Vagina (tissue), 2 donors: Measurements from ENCODE around the gene RNF113B. TPM values are rescaled to one million over a fixed set of nuclear protein-coding genes. Genes with fewer than 3 reads are reported as not detected.
A peak's percentile ranks its signal among the peaks of the same experiment; 100 is the strongest.

Source experiments
- DNase-seq, 2 donors: peaks; one replicate each; pipeline ENCODE4 v3.0.0-alpha.2; 2017; ENCODE audit errors: extremely low spot score in 2 of 2
- H3K27ac ChIP-seq: fragments of 200-600 bp; sonication (generic); one replicate; pipeline ENCODE4 v1.5.1; 2019
- H3K27me3 ChIP-seq: fragments of 200-600 bp; sonication (generic); one replicate; pipeline ENCODE4 v1.5.1; 2019
- H3K36me3 ChIP-seq, 2 donors: fragments of 200-600 bp; sonication (generic); one replicate each; pipeline ENCODE4 v1.5.1; 2017 to 2019
- H3K4me1 ChIP-seq: fragments of 200-600 bp; sonication (generic); one replicate; pipeline ENCODE4 v1.5.1; 2019
- H3K4me3 ChIP-seq, 2 donors: fragments of 200-600 bp; sonication (generic); 1 replicate in 1 of 2; 2 replicates in 1 of 2; pipeline ENCODE4 v1.5.1; 2016 to 2019
- H3K9me3 ChIP-seq: fragments of 200-600 bp; sonication (generic); one replicate; pipeline ENCODE4 v1.5.1; 2019
- POLR2A ChIP-seq, 2 donors: fragments of 450-650 bp; IDR thresholded peaks; one replicate each; pipeline ENCODE4 v1.6.1; 2017; ENCODE audit warnings: antibody characterized with exemption in 2 of 2, mild to moderate bottlenecking in 2 of 2, moderate library complexity in 2 of 2
- POLR2AphosphoS5 ChIP-seq, 2 donors: sonication (generic); formaldehyde crosslinking; IDR thresholded peaks; one replicate each; pipeline ENCODE4 v1.9.0; 2017; ENCODE audit warnings: antibody characterized with exemption in 2 of 2, mild to moderate bottlenecking in 2 of 2, low read depth in 1 of 2; ENCODE audit not compliant: insufficient read depth in 1 of 2
- intact Hi-C: fragments of 100-400 bp; cut with DNase I; formaldehyde crosslinking; loops from one replicate; pipeline ENCODE4 v1.15.1; 2023
- total RNA-seq: library from RNA; depleted of rRNA; stranded (reverse); fragments of >200 nt; gene quantifications from one replicate; pipeline ENCODE4 v1.2.3, GENCODE V29; 2016
- TF ChIP-seq, protein P1 (sequence below), 3 experiments: fragments of 450-650 bp in 2 of 3; fragments of 200-600 bp in 1 of 3; sonication (generic) in 1 of 3; IDR thresholded peaks; one replicate each; pipeline ENCODE4 v1.5.1; 2017 to 2019; ENCODE audit warnings: antibody characterized with exemption in 3 of 3, mild to moderate bottlenecking in 2 of 3, moderate library complexity in 2 of 3

Gene RNF113B
- total RNA-seq, 1 donor from 2014 or later, result not detected

DNA sequence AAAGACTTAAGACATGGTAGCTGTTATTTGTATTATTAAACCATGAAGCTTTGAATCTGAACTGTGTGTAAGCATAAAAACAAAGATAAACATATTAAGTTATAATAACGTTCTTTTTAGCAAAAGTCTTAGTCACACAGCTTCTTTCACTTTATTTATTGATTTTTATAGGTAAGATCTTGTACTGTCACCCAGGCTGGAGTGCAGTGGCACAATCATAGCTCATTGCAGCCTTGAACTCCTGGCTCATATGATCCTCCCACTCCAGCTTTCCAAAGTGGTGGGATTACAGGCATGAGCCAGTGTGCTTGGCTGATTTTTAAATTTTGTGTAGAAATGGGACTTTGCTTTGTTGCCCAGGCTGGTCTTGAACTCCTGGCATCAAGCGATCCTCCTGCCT, 20.8 kb downstream of the RNF113B start:
- no peak for TF ChIP-seq POLR2A (IDR thresholded peaks at IDR 0.05)
- TF ChIP-seq, protein P1, sequence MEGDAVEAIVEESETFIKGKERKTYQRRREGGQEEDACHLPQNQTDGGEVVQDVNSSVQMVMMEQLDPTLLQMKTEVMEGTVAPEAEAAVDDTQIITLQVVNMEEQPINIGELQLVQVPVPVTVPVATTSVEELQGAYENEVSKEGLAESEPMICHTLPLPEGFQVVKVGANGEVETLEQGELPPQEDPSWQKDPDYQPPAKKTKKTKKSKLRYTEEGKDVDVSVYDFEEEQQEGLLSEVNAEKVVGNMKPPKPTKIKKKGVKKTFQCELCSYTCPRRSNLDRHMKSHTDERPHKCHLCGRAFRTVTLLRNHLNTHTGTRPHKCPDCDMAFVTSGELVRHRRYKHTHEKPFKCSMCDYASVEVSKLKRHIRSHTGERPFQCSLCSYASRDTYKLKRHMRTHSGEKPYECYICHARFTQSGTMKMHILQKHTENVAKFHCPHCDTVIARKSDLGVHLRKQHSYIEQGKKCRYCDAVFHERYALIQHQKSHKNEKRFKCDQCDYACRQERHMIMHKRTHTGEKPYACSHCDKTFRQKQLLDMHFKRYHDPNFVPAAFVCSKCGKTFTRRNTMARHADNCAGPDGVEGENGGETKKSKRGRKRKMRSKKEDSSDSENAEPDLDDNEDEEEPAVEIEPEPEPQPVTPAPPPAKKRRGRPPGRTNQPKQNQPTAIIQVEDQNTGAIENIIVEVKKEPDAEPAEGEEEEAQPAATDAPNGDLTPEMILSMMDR (IDR thresholded peaks at IDR 0.05), result no peak
- no peak for TF ChIP-seq POLR2AphosphoS5 (IDR thresholded peaks at IDR 0.05; ENCODE audit: insufficient read depth in 1 of 2, low read depth in 1 of 2)
- no peaks in the 10 kb centered on the region for H3K27me3 ChIP-seq
- no peak for DNase-seq
- peaks cover 17% of the 10 kb centered on the region for H3K4me1 ChIP-seq
- no peaks in the 10 kb centered on the region for H3K36me3 ChIP-seq
- H3K27ac ChIP-seq, result no peak overlapping the region
- no peaks in the 10 kb centered on the region for H3K9me3 ChIP-seq
- H3K4me3 ChIP-seq, result no peak overlapping the region
- intact Hi-C loops, result no loop called here

DNA sequence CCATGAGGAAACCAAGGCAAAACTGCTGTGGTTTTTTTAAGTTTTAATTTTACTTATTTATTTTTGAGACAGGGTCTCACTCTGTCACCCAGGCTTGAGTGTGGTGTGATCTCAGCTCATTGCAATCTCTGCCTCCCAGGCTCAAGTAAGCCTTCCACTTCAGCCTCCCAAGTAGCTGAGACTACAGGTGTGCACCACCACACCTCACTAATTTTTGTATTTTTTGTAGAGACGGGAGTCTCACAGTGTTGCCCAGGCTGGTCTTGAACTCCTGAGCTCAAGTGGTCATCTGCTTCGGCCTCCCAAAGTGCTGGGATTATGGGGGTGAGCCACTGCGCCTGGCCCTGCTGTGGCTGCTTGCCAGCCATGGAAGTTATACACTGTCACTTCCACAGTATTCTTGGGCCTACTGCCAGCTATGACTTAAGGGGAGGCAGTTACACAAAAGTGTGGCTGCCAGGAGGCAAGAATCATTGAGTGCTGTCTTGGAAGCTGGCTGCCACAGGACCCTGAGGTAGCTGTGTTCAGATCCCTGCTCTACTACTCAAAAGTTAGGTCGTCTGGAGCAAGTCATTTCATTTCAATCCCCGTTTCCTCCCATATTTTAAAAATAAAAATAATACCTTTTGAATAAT, 21.5 kb downstream of the RNF113B start:
- TF ChIP-seq, protein P1 (IDR thresholded peaks at IDR 0.05), result no peak
- TF ChIP-seq POLR2AphosphoS5 (IDR thresholded peaks at IDR 0.05; ENCODE audit: insufficient read depth in 1 of 2, low read depth in 1 of 2) (no peak), POLR2A (IDR thresholded peaks at IDR 0.05) (no peak)
- H3K4me3 ChIP-seq, result no peak overlapping the region
- H3K27me3 ChIP-seq, result no peaks in the 10 kb centered on the region
- no peak for DNase-seq
- intact Hi-C loops, result no loop called here
- no peak overlapping the region for H3K27ac ChIP-seq
- H3K9me3 ChIP-seq, result no peaks in the 10 kb centered on the region
- H3K36me3 ChIP-seq, result no peaks in the 10 kb centered on the region
- peaks cover 17% of the 10 kb centered on the region for H3K4me1 ChIP-seq

DNA sequence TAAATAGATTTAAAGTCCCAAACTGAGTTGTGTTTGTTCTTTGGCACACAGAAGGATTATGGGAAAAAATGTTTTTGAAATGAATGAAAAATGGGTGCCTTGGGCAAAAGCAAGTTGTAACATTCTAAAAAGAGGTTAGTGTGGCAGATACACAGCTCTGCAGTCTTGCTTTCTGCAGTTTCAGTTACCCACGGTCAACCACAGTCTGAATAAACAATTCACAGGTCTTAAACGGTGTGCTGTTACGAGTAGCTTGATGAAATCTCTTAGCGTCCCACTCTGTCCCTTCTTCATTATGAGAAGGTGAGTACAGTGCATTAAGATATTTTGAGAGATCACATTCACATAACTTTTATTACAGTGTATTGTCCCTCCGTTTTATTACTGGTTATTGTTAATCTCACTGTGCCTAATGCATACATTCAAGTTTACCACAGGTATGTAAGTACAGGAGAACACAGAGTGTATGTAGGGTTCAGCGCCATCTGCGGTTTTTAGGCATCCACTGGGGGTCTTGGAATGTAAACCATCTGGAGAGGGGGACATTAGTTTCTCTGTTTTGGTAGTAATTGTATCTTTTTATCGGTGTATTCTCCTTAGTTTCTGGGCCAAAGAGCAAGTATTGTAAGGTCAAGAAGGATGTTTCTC, 26.1 kb downstream of the RNF113B start:
- no peak for DNase-seq
- intact Hi-C loops, result no loop called here
- Histone ChIP-seq H3K27me3 (no peaks in the 10 kb centered on the region), H3K27ac (no peak overlapping the region), H3K4me3 (no peak overlapping the region), H3K36me3 (no peaks in the 10 kb centered on the region), H3K4me1 (peaks cover 4% of the 10 kb centered on the region), H3K9me3 (no peaks in the 10 kb centered on the region)
- TF ChIP-seq POLR2AphosphoS5 (IDR thresholded peaks at IDR 0.05; ENCODE audit: insufficient read depth in 1 of 2, low read depth in 1 of 2) (no peak), POLR2A (IDR thresholded peaks at IDR 0.05) (no peak)
- TF ChIP-seq, protein P1 (IDR thresholded peaks at IDR 0.05), result no peak

DNA sequence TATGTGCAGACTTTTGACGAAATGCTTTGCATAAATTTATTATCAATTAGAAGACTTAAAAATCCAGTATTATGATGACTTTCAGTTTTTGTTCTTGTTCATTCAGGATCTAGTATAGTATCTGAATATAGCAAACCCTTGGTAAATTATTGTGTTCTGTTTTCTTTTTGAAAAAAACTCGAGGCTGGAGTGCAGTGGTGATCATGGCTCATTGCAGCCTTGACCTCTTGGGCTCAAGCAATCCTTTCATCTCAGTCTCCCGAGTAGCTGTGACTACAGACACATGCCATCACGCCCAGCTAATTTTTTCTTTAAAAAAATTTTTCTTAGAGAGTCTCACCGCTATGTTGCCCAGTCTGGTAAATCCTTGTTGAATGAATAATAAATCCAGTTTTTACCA, 29.5 kb downstream of the RNF113B start:
- Histone ChIP-seq H3K36me3 (no peaks in the 10 kb centered on the region), H3K9me3 (no peaks in the 10 kb centered on the region), H3K4me3 (no peak overlapping the region), H3K27ac (no peak overlapping the region), H3K4me1 (peaks cover 16% of the 10 kb centered on the region), H3K27me3 (no peaks in the 10 kb centered on the region)
- intact Hi-C loops, result loop anchor here (10.0 kb wide), 1 partner anchor 297 kb away; no protein-coding TSS in a partner anchor
- no peak for DNase-seq
- TF ChIP-seq POLR2A (IDR thresholded peaks at IDR 0.05), result no peak
- no peak for TF ChIP-seq POLR2AphosphoS5 (IDR thresholded peaks at IDR 0.05; ENCODE audit: insufficient read depth in 1 of 2, low read depth in 1 of 2)
- TF ChIP-seq, protein P1 (IDR thresholded peaks at IDR 0.05), result no peak

DNA sequence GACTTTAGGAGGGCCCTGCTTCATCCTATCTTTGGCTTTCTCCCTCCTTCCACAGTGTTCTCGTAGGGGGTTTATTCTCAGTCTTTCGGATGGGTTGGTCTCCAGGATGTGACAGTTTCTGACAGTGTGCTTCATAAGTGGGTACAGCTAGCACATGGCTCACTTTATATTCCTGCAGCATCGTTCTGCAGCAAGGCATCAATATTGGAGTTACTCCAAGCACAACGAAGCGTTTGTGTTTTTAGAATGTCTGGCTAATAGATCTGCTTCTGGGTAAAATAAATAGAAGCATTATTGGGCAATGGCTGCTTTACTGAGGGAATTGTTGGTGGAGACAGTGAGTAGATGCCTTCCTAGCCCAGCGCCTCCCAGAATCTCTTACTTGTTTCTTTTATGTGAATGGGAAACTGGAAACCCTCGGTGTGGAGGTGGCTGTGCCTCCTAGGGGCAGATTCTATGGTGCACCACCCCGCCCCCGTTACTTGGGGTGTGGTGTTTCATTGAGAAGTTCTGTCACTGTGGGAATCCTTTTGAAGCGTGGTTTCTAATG, 32.2 kb downstream of the RNF113B start:
- DNase-seq, result no peak
- Histone ChIP-seq H3K36me3 (no peaks in the 10 kb centered on the region), H3K27ac (peak overlapping the region; percentile 74), H3K9me3 (no peaks in the 10 kb centered on the region), H3K4me3 (peak overlapping the region; percentile 58 to 96), H3K4me1 (peaks cover 23% of the 10 kb centered on the region), H3K27me3 (no peaks in the 10 kb centered on the region)
- intact Hi-C loops, result loop anchor here (10.0 kb wide), 1 partner anchor 300 kb away; no protein-coding TSS in a partner anchor
- TF ChIP-seq, protein P1 (IDR thresholded peaks at IDR 0.05), result no peak
- TF ChIP-seq POLR2AphosphoS5 (IDR thresholded peaks at IDR 0.05; ENCODE audit: insufficient read depth in 1 of 2, low read depth in 1 of 2), result no peak
- TF ChIP-seq POLR2A (IDR thresholded peaks at IDR 0.05), result no peak
